WTC11 (cell line): Measurements from ENCODE around the gene CRADD.

Source experiments
- CTCF ChIP-seq: fragments of 200-600 bp; IDR thresholded peaks from 2 replicates; pipeline ENCODE4 v1.8.0; 2022; ENCODE audit warnings: antibody characterized with exemption
- ESRRA ChIP-seq: sonication (generic); formaldehyde crosslinking; IDR thresholded peaks from 2 replicates; pipeline ENCODE4 v1.8.1; 2022; ENCODE audit warnings: mild to moderate bottlenecking, missing genetic modification reagents, borderline replicate concordance
- FOXJ3 ChIP-seq: sonication (generic); formaldehyde crosslinking; IDR thresholded peaks from 2 replicates; pipeline ENCODE4 v1.9.0; 2021; ENCODE audit warnings: missing genetic modification reagents, mild to moderate bottlenecking, borderline replicate concordance
- FOXP1 ChIP-seq: sonication (generic); formaldehyde crosslinking; IDR thresholded peaks from 2 replicates; pipeline ENCODE4 v1.8.0; 2022; ENCODE audit warnings: missing genetic modification reagents, mild to moderate bottlenecking, moderate library complexity, borderline replicate concordance
- GABPB1 ChIP-seq: sonication (generic); formaldehyde crosslinking; IDR thresholded peaks from 2 replicates; pipeline ENCODE4 v1.8.1; 2023; ENCODE audit warnings: mild to moderate bottlenecking, missing genetic modification reagents
- MAX ChIP-seq: sonication (generic); formaldehyde crosslinking; IDR thresholded peaks from 2 replicates; pipeline ENCODE4 v1.8.0; 2022; ENCODE audit warnings: mild to moderate bottlenecking, missing genetic modification reagents
- RELA ChIP-seq: sonication (generic); formaldehyde crosslinking; IDR thresholded peaks from 2 replicates; pipeline ENCODE4 v1.8.1; 2022; ENCODE audit warnings: missing genetic modification reagents, mild to moderate bottlenecking, borderline replicate concordance
- SMAD3 ChIP-seq: sonication (generic); formaldehyde crosslinking; IDR thresholded peaks from 2 replicates; pipeline ENCODE4 v1.8.0; 2022; ENCODE audit warnings: missing genetic modification reagents, mild to moderate bottlenecking, borderline replicate concordance
- STAT6 ChIP-seq: sonication (generic); formaldehyde crosslinking; conservative IDR thresholded peaks from 2 replicates; pipeline ENCODE4 v1.8.1; 2023; ENCODE audit warnings: mild to moderate bottlenecking, low read depth, missing genetic modification reagents, moderate library complexity
- TF ChIP-seq, protein P1 (sequence below): sonication (generic); formaldehyde crosslinking; IDR thresholded peaks from 2 replicates; pipeline ENCODE4 v1.8.1; 2022; ENCODE audit warnings: mild to moderate bottlenecking, missing genetic modification reagents, moderate library complexity, borderline replicate concordance
- TF ChIP-seq, protein P2 (sequence below): sonication (generic); formaldehyde crosslinking; IDR thresholded peaks from 2 replicates; pipeline ENCODE4 v1.8.1; 2023; ENCODE audit warnings: mild to moderate bottlenecking, moderate library complexity, missing genetic modification reagents
- TF ChIP-seq, protein P3 (sequence below): sonication (generic); formaldehyde crosslinking; IDR thresholded peaks from 2 replicates; pipeline ENCODE4 v1.8.0; 2022; ENCODE audit warnings: mild to moderate bottlenecking, missing genetic modification reagents
- TF ChIP-seq, protein P4 (sequence below): sonication (generic); formaldehyde crosslinking; IDR thresholded peaks from 2 replicates; pipeline ENCODE4 v1.8.0; 2022; ENCODE audit warnings: missing genetic modification reagents

GRCh38 chr12:93901739-93902138 lies 224.6 kb downstream of the CRADD start:
- TF ChIP-seq RELA (CRISPR knock-in tag) (no peak), GABPB1 (CRISPR knock-in tag) (no peak), ESRRA (CRISPR knock-in tag) (no peak), FOXJ3 (no peak), FOXP1 (CRISPR knock-in tag) (no peak), CTCF (no peak), STAT6 (no peak), MAX (CRISPR knock-in tag) (no peak), SMAD3 (CRISPR knock-in tag) (no peak)
- TF ChIP-seq, protein P1, sequence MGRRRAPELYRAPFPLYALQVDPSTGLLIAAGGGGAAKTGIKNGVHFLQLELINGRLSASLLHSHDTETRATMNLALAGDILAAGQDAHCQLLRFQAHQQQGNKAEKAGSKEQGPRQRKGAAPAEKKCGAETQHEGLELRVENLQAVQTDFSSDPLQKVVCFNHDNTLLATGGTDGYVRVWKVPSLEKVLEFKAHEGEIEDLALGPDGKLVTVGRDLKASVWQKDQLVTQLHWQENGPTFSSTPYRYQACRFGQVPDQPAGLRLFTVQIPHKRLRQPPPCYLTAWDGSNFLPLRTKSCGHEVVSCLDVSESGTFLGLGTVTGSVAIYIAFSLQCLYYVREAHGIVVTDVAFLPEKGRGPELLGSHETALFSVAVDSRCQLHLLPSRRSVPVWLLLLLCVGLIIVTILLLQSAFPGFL = no peak
- TF ChIP-seq, protein P2, sequence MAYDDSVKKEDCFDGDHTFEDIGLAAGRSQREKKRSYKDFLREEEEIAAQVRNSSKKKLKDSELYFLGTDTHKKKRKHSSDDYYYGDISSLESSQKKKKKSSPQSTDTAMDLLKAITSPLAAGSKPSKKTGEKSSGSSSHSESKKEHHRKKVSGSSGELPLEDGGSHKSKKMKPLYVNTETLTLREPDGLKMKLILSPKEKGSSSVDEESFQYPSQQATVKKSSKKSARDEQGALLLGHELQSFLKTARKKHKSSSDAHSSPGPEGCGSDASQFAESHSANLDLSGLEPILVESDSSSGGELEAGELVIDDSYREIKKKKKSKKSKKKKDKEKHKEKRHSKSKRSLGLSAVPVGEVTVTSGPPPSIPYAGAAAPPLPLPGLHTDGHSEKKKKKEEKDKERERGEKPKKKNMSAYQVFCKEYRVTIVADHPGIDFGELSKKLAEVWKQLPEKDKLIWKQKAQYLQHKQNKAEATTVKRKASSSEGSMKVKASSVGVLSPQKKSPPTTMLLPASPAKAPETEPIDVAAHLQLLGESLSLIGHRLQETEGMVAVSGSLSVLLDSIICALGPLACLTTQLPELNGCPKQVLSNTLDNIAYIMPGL (CRISPR knock-in tag) = no peak
- TF ChIP-seq, protein P3, sequence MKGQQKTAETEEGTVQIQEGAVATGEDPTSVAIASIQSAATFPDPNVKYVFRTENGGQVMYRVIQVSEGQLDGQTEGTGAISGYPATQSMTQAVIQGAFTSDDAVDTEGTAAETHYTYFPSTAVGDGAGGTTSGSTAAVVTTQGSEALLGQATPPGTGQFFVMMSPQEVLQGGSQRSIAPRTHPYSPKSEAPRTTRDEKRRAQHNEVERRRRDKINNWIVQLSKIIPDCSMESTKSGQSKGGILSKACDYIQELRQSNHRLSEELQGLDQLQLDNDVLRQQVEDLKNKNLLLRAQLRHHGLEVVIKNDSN (CRISPR knock-in tag) = no peak
- TF ChIP-seq, protein P4, sequence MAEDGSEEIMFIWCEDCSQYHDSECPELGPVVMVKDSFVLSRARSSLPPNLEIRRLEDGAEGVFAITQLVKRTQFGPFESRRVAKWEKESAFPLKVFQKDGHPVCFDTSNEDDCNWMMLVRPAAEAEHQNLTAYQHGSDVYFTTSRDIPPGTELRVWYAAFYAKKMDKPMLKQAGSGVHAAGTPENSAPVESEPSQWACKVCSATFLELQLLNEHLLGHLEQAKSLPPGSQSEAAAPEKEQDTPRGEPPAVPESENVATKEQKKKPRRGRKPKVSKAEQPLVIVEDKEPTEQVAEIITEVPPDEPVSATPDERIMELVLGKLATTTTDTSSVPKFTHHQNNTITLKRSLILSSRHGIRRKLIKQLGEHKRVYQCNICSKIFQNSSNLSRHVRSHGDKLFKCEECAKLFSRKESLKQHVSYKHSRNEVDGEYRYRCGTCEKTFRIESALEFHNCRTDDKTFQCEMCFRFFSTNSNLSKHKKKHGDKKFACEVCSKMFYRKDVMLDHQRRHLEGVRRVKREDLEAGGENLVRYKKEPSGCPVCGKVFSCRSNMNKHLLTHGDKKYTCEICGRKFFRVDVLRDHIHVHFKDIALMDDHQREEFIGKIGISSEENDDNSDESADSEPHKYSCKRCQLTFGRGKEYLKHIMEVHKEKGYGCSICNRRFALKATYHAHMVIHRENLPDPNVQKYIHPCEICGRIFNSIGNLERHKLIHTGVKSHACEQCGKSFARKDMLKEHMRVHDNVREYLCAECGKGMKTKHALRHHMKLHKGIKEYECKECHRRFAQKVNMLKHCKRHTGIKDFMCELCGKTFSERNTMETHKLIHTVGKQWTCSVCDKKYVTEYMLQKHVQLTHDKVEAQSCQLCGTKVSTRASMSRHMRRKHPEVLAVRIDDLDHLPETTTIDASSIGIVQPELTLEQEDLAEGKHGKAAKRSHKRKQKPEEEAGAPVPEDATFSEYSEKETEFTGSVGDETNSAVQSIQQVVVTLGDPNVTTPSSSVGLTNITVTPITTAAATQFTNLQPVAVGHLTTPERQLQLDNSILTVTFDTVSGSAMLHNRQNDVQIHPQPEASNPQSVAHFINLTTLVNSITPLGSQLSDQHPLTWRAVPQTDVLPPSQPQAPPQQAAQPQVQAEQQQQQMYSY (CRISPR knock-in tag) = no peak
